Omental fat pad (tissue), 4 donors: ENCODE results near the gene CRB1. TPM values are rescaled to one million over a fixed set of nuclear protein-coding genes. Genes with fewer than 3 reads are reported as not detected.
"Not testable (repeated sequence)": the region's sequence is repeated elsewhere in the genome, so short reads cannot be mapped to it uniquely, and the experiment has no call there.

ENCODE experiments used
- ATAC-seq: fragments of 150-250 bp; one replicate; pipeline ENCODE4 v1.9.1; 2016; ENCODE audit warnings: mild to moderate bottlenecking, moderate library complexity; ENCODE audit not compliant: low FRiP score
- DNase-seq: peaks from one replicate; pipeline ENCODE4 v3.0.0-alpha.2; 2019; ENCODE audit warnings: low spot score
- CTCF ChIP-seq, 3 donors: fragments of 450-650 bp; IDR thresholded peaks; one replicate each; pipeline ENCODE4 v1.5.1; 2016 to 2017; ENCODE audit warnings: antibody characterized with exemption in 3 of 3, mild to moderate bottlenecking in 3 of 3, moderate library complexity in 2 of 3
- total RNA-seq, 4 donors: library from RNA; depleted of rRNA; stranded (reverse); fragments of >200 nt; gene quantifications; one replicate each; pipeline ENCODE4 v1.1.0, GENCODE V29; 2016

CRB1 gene
- total RNA-seq, 4 donors from 2014 or later: 0.38 to 2.4 TPM; not detected in 2

DNA sequence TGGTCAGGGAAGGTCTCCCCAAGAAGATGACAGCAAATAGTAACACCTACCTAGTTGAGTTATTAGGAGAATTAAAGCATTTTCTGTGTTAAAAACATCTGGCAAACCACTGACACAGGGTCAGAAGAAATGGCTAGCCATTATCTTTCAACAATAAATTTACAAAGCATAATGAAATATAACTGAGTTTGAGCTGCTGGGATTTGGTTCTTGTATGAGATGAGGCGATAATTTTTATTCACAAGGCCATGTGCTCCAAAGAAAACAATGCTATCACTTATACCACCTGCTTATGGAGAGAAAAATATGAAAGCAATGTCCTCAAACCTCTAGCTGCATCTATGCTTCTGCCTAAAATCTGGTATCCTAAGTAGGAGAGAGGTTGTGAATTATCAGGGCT is 202.3 kb downstream of the CRB1 start:
- ATAC-seq (no peak), DNase-seq (no peak)
- no peak for TF ChIP-seq CTCF (IDR thresholded peaks at IDR 0.05)

DNA sequence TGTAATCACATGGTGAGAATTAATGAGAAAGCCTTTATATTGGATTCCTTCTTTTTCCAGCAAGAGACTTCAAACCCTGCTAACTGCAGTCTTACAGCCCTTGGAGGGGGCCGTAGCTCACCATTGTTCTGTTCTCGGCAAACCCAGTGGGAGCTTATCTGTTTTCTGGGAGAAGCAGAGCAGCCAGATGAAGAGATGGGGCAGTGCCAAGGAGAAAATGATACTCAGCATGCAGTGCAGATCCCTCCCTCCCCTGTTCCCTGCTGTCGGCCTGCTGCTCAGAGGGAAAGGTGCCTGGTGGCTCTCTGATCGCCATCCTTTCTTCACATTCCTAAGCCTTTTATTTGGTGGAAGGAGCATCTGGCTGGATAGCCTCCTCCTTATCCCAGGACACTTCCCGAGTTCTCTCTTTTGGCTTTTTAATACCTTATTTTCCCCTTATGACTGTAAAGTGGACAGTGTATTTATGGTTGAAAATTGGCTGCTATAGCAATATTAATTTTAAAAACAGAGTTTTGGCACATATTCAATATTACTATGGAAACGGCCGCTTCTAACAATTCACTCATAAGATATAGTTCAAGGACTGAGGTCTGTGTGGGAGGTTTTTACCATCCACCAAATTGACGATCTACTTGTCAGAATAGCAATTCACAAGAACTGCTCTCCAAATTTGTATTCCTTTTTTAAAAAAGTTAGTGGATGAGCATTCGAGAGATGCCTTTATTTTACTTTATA is 203.4 kb downstream of the CRB1 start:
- ATAC-seq: no peak
- DNase-seq: no peak
- no peak for TF ChIP-seq CTCF (IDR thresholded peaks at IDR 0.05)

DNA sequence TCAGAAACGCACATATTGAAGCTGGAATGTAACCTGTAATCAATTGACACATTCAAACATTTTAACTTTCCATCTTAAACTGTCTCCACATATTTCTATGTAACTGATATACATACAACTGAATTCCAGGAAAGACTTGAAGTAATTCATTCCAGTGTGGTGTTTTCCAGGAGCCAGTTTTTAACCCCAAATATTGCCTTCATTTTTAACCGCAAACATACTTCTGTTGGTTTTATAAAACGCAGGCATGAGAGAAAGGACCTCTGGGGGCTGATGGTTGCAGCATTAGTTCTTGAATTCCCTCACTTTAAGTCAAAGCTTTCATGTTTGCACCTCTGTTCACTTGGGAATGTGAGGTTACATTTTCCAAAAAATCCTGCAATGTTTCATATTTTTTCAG is 204.1 kb downstream of the CRB1 start:
- ATAC-seq (no peak), DNase-seq (no peak)
- TF ChIP-seq CTCF (IDR thresholded peaks at IDR 0.05): no peak

- TF ChIP-seq CTCF (IDR thresholded peaks at IDR 0.05): no peak
- no peak for ATAC-seq
Measured at GRCh38 chr1:197480446-197480845, 212.4 kb downstream of the CRB1 start.

GRCh38 chr1:197481101-197481500 is 213.0 kb downstream of the CRB1 start:
- ATAC-seq: no peak
- no peak for DNase-seq
- TF ChIP-seq CTCF (IDR thresholded peaks at IDR 0.05): no peak

More at GRCh38 chr1:197480446-197480845, 212.4 kb downstream of the CRB1 start:
- no peak for DNase-seq

DNA sequence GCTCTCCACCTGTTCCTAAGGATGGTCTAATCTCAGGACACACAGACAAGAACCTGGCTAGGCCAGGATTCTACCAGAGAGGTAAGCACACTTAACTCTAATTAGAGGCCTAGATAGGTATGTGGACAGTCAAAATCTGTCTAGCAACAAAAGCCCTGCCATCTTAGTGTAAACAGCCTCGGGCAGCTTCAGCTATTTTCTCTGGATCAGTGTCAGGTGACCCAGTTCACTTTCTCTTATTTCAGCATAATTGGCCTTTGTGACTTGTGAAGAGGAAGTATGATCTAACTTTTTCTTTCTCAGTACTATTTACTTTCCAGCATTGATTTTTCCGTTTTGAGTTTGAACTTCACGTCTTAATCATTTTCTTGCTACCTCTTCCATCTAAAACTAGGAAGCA is 217.7 kb downstream of the CRB1 start:
- DNase-seq: no peak
- ATAC-seq: no peak
- TF ChIP-seq CTCF (IDR thresholded peaks at IDR 0.05): no peak

- TF ChIP-seq CTCF (IDR thresholded peaks at IDR 0.05): no peak
- DNase-seq: no peak
- ATAC-seq: no peak
Measured at GRCh38 chr1:197486946-197487345, 218.9 kb downstream of the CRB1 start.

- ATAC-seq, DNase-seq: not testable (repeated sequence)
Measured at GRCh38 chr1:197491505-197491904, 223.5 kb downstream of the CRB1 start.
